Prostate gland (tissue), 2 donors: ENCODE data around the gene KRT33B.

Source experiments
- CTCF ChIP-seq, 4 experiments: fragments of 200-600 bp in 2 of 4; fragments of 450-650 bp in 2 of 4; sonication (generic) in 2 of 4; IDR thresholded peaks; 1 replicate in 3 of 4; 2 replicates in 1 of 4; pipeline ENCODE4 v1.5.1; 2016 to 2019; ENCODE audit warnings: antibody characterized with exemption in 4 of 4, mild to moderate bottlenecking in 2 of 4, moderate library complexity in 2 of 4
- POLR2AphosphoS5 ChIP-seq: sonication (generic); formaldehyde crosslinking; IDR thresholded peaks from one replicate; pipeline ENCODE4 v1.6.1; 2017; ENCODE audit warnings: antibody characterized with exemption

- TF ChIP-seq POLR2AphosphoS5 (no peak), CTCF (IDR thresholded peaks at IDR 0.05) (no peak)
Observed at GRCh38 chr17:41322903-41323895, 46.4 kb downstream of the KRT33B start.
